Ovary (tissue), 9 donors: ENCODE data around the gene PLCB1. TPM values are rescaled to one million over a fixed set of nuclear protein-coding genes. Genes with fewer than 3 reads are reported as not detected.
"Not testable (repeated sequence)": the region's sequence is repeated elsewhere in the genome, so short reads cannot be mapped to it uniquely, and the experiment has no call there.

Source experiments
- DNase-seq, 5 donors: peaks; one replicate each; pipeline ENCODE4 v3.0.0-alpha.2; 2019 to 2020
- H3K27ac ChIP-seq, 2 donors: fragments of 200-600 bp; one replicate each; pipeline versions ENCODE4 v1.5.1 to v1.8.0; 2019 to 2022
- H3K27me3 ChIP-seq: fragments of 200-600 bp; one replicate; pipeline ENCODE4 v1.8.0; 2022
- H3K36me3 ChIP-seq: fragments of 200-600 bp; sonication (generic); one replicate; pipeline ENCODE4 v1.5.1; 2019
- H3K4me1 ChIP-seq: one replicate; pipeline ENCODE4 v1.8.1; 2013; ENCODE audit warnings: mild to moderate bottlenecking, moderate library complexity; ENCODE audit not compliant: insufficient read depth
- H3K4me3 ChIP-seq: fragments of 200-600 bp; sonication (generic); one replicate; pipeline ENCODE4 v1.5.1; 2017
- H3K9me3 ChIP-seq, 2 donors: fragments of 200-600 bp in 1 of 2; sonication (generic) in 1 of 2; one replicate each; pipeline versions ENCODE4 v1.5.1 to v1.8.1; 2013 to 2019; ENCODE audit warnings: mild to moderate bottlenecking in 1 of 2, moderate library complexity in 1 of 2
- CTCF ChIP-seq, 3 donors: fragments of 450-650 bp in 2 of 3; fragments of 200-600 bp in 1 of 3; IDR thresholded peaks; one replicate each; pipeline versions ENCODE4 v1.5.1 to v1.8.0; 2016 to 2022; ENCODE audit warnings: antibody characterized with exemption in 3 of 3, mild to moderate bottlenecking in 1 of 3
- EP300 ChIP-seq: sonication (generic); formaldehyde crosslinking; IDR thresholded peaks from one replicate; pipeline ENCODE4 v1.6.1; 2017; ENCODE audit warnings: antibody characterized with exemption
- POLR2A ChIP-seq: fragments of 450-650 bp; IDR thresholded peaks from one replicate; pipeline ENCODE4 v1.6.1; 2017; ENCODE audit warnings: antibody characterized with exemption, mild to moderate bottlenecking, moderate library complexity
- WGBS, 3 donors: extraction: QIAGEN DNeasy Blood & Tissue Kit in 1 of 3; methylation state at CpG; one replicate each; pipeline versions ENCODE4 v1.1.5 to v1.1.7; 2013 to 2017; 5-methylcytosine and 5-hydroxymethylcytosine counted together
- intact Hi-C, 4 donors: fragments of 100-400 bp; cut with DNase I; formaldehyde crosslinking; loops; one replicate each; pipeline versions ENCODE4 v1.11.0 to v1.15.1; 2022 to 2023
- polyA plus RNA-seq, 2 donors: library from polyadenylated mRNA; stranded (reverse); fragments of 200-250 nt in 1 of 2; fragments of 350-450 nt in 1 of 2; fragmentation: Illumina TruSeq in 1 of 2; extraction: RNeasy Lipid Tissue Mini Kit (QIAGEN cat#74804) in 1 of 2; gene quantifications; one replicate each; pipeline ENCODE4 v1.2.3, GENCODE V29; 2013 to 2014
- total RNA-seq, 7 donors: library from RNA; depleted of rRNA in 2 of 7; stranded (reverse); fragments of >200 nt in 2 of 7; fragmentation: NEBNext Ultra II Directional in 3 of 7; extraction: Animal tissue kit (Norgen Biotek cat#: 25700) in 3 of 7; gene quantifications; one replicate each; pipeline versions ENCODE4 v1.1.0 to v1.2.4, GENCODE V29; 2016 to 2023
- donor health status: DM: no; HTN: no; CAD: no; lungs with moderate emphysema.
- donor health status: DM: no; HTN: no; CAD: no.
- donor health status: Bipolar disorder and iron deficiency.
- donor health status: DM: yes; HTN: yes; CAD: no.
- donor health status: DM: no; HTN: no; CAD: no.
- donor health status: DM: yes; HTN: yes; CAD: no.

Gene PLCB1
- total and polyA plus RNA-seq, 9 donors = 2.9 to 29.5 (median 9.0) TPM

GRCh38 chr20:8456765-8457164 is 324.7 kb downstream of the PLCB1 start:
- Histone ChIP-seq H3K4me1 (no peaks in the 10 kb centered on the region), H3K27me3 (no peaks in the 10 kb centered on the region), H3K9me3 (no peaks in the 10 kb centered on the region), H3K36me3 (no peaks in the 10 kb centered on the region), H3K4me3 (no peak overlapping the region), H3K27ac (no peak overlapping the region)
- no peak for DNase-seq
- TF ChIP-seq EP300 = no peak
- TF ChIP-seq CTCF (IDR thresholded peaks at IDR 0.05) = no peak
- no peak for TF ChIP-seq POLR2A
- intact Hi-C loops = no loop called here

- no peak overlapping the region for H3K27ac ChIP-seq
- no peaks in the 10 kb centered on the region for H3K36me3 ChIP-seq
- no peaks in the 10 kb centered on the region for H3K27me3 ChIP-seq
- H3K9me3 ChIP-seq = no peaks in the 10 kb centered on the region
- WGBS, 3 donors = 78 to 88% (median 83%) methylated on average over 4 of the region's 4 CpGs
- no peak for DNase-seq
- H3K4me1 ChIP-seq = no peaks in the 10 kb centered on the region
- H3K4me3 ChIP-seq = no peak overlapping the region
- TF ChIP-seq CTCF (IDR thresholded peaks at IDR 0.05) (no peak), POLR2A (no peak), EP300 (no peak)
- intact Hi-C loops = no loop called here
These were observed 325.9 kb downstream of the PLCB1 start for GRCh38 chr20:8457978-8458377.

GRCh38 chr20:8461186-8461585 is 329.1 kb downstream of the PLCB1 start:
- Histone ChIP-seq H3K4me1 (no peaks in the 10 kb centered on the region), H3K36me3 (no peaks in the 10 kb centered on the region), H3K27ac (no peak overlapping the region), H3K4me3 (no peak overlapping the region), H3K27me3 (no peaks in the 10 kb centered on the region), H3K9me3 (no peaks in the 10 kb centered on the region)
- no peak for DNase-seq
- intact Hi-C loops = no loop called here
- no peak for TF ChIP-seq CTCF (IDR thresholded peaks at IDR 0.05)
- no peak for TF ChIP-seq POLR2A
- no peak for TF ChIP-seq EP300

- H3K27me3 ChIP-seq = no peaks in the 10 kb centered on the region
- intact Hi-C loops = no loop called here
- no peak for DNase-seq
- H3K36me3 ChIP-seq = no peaks in the 10 kb centered on the region
- H3K27ac ChIP-seq = no peak overlapping the region
- no peaks in the 10 kb centered on the region for H3K4me1 ChIP-seq
- 85 to 96% (median 92%) methylated on average over 2 of the region's 2 CpGs for WGBS, 3 donors
- H3K4me3 ChIP-seq = no peak overlapping the region
- no peaks in the 10 kb centered on the region for H3K9me3 ChIP-seq
- TF ChIP-seq EP300 (no peak), POLR2A (no peak), CTCF (IDR thresholded peaks at IDR 0.05) (no peak)
These were observed 332.3 kb downstream of the PLCB1 start for GRCh38 chr20:8464368-8464767.

GRCh38 chr20:8466781-8467180 is 334.7 kb downstream of the PLCB1 start:
- H3K4me1 ChIP-seq, intact Hi-C loops, H3K36me3 ChIP-seq, H3K27me3 ChIP-seq, H3K27ac ChIP-seq, H3K9me3 ChIP-seq, DNase-seq, H3K4me3 ChIP-seq: not testable (repeated sequence)
- 83 to 98% (median 86%) methylated on average over 2 of the region's 2 CpGs for WGBS, 3 donors
